MCF 10A (cell line): ENCODE results near the gene CWC27. TPM values are rescaled to one million over a fixed set of nuclear protein-coding genes. Genes with fewer than 3 reads are reported as not detected.

Source experiments
- BruUV-seq: library from RNA; stranded (reverse); fragments of 400-500 nt; replicated peaks from 2 replicates; lab custom pipeline; 2021; lab: Mats Ljungman, UMichigan
- CTCF ChIA-PET: fragments of 300-600 bp; sonication (Branson Sonifier 250); formaldehyde crosslinking; extraction: SDS; loops from one replicate; lab custom pipeline; 2021; ENCODE audit warnings: antibody characterized with exemption, inconsistent platforms; lab: Yijun Ruan, JAX
- POLR2A ChIA-PET: fragments of 300-600, 350-650 bp; sonication (Branson Sonifier 250); formaldehyde crosslinking; extraction: SDS; loops from one replicate; lab custom pipeline; 2020; ENCODE audit warnings: antibody characterized with exemption, inconsistent platforms; lab: Yijun Ruan, JAX
- DNase-seq: peaks from one replicate; pipeline ENCODE4 v3.0.0-alpha.2; 2018; ENCODE audit not compliant: unreplicated experiment
- H3K27ac Mint-ChIP-seq: one replicate; pipeline ENCODE4 v1.8.0; 2022; ENCODE audit warnings: mild to moderate bottlenecking, low read depth, mixed read lengths; ENCODE audit not compliant: unreplicated experiment
- H3K27me3 Mint-ChIP-seq: one replicate; pipeline ENCODE4 v1.8.0; 2022; ENCODE audit warnings: mixed read lengths; ENCODE audit not compliant: insufficient read depth, unreplicated experiment
- H3K36me3 Mint-ChIP-seq: one replicate; pipeline ENCODE4 v1.8.0; 2022; ENCODE audit warnings: mild to moderate bottlenecking, moderate library complexity, mixed read lengths; ENCODE audit not compliant: insufficient read depth, unreplicated experiment
- H3K4me1 Mint-ChIP-seq: one replicate; pipeline ENCODE4 v1.8.0; 2022; ENCODE audit warnings: mixed read lengths; ENCODE audit not compliant: insufficient read depth, unreplicated experiment
- H3K4me3 Mint-ChIP-seq: one replicate; pipeline ENCODE4 v1.8.0; 2022; ENCODE audit warnings: mild to moderate bottlenecking, moderate library complexity, mixed read lengths; ENCODE audit not compliant: unreplicated experiment
- H3K9me3 Mint-ChIP-seq: one replicate; pipeline ENCODE4 v1.8.0; 2022; ENCODE audit warnings: mixed read lengths; ENCODE audit not compliant: unreplicated experiment
- intact Hi-C: fragments of 100-400 bp; cut with micrococcal nuclease; formaldehyde crosslinking; loops from 2 replicates; pipeline ENCODE4 v1.14.1; 2022
- total RNA-seq: library from RNA; stranded (reverse); gene quantifications from 2 replicates; pipeline ENCODE4 v1.2.3, GENCODE V29; 2022
- TF ChIP-seq, protein P1 (sequence below): fragments of 200-600 bp; IDR thresholded peaks from one replicate; pipeline ENCODE4 v1.8.0; 2022; ENCODE audit warnings: antibody characterized with exemption, mild to moderate bottlenecking; ENCODE audit not compliant: unreplicated experiment

Gene CWC27
- total RNA-seq, 1 experiment from 2014 or later: 34.2 TPM

DNA sequence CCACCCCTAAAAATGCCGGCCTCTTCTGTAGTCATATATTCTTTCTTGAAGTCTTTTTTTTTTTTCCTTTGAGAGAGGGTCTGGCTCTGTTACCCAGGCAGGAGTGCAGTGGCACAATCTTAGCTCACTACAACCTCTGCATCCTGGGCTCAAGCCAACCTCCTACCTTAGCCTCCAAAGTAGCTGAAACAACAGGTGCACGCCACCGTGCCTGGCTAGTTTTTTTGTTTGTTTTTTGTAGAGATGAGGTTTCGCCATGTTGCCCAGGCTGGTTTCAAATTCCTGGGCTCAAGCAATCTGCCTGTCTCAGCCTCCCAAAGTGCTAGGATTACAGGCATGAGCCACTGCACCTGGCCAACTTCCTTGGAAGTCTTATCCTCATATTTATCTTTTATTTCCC, 19.3 kb upstream of the CWC27 start:
- Mint-ChIP-seq H3K27ac (no peak overlapping the region), H3K27me3 (no peaks in the 10 kb centered on the region), H3K9me3 (no peaks in the 10 kb centered on the region), H3K4me1 (peaks cover 6% of the 10 kb centered on the region), H3K36me3 (peaks cover 25% of the 10 kb centered on the region), H3K4me3 (no peak overlapping the region)
- TF ChIP-seq, protein P1, sequence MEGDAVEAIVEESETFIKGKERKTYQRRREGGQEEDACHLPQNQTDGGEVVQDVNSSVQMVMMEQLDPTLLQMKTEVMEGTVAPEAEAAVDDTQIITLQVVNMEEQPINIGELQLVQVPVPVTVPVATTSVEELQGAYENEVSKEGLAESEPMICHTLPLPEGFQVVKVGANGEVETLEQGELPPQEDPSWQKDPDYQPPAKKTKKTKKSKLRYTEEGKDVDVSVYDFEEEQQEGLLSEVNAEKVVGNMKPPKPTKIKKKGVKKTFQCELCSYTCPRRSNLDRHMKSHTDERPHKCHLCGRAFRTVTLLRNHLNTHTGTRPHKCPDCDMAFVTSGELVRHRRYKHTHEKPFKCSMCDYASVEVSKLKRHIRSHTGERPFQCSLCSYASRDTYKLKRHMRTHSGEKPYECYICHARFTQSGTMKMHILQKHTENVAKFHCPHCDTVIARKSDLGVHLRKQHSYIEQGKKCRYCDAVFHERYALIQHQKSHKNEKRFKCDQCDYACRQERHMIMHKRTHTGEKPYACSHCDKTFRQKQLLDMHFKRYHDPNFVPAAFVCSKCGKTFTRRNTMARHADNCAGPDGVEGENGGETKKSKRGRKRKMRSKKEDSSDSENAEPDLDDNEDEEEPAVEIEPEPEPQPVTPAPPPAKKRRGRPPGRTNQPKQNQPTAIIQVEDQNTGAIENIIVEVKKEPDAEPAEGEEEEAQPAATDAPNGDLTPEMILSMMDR: no peak
- ChIA-PET POLR2A (interaction anchor here (1.4 kb wide), 1 partner anchor 19 kb away, joined by 4 read pairs; the partner anchor contains the start of genes CWC27 and SREK1IP1), CTCF (interaction anchor here (0.6 kb wide), 3 partner anchors 10 to 527 kb away, joined by 3 to 5 read pairs (median 3); no protein-coding TSS in a partner anchor)
- BruUV-seq: no TSS peak
- DNase-seq: no peak
- intact Hi-C loops: no loop called here

DNA sequence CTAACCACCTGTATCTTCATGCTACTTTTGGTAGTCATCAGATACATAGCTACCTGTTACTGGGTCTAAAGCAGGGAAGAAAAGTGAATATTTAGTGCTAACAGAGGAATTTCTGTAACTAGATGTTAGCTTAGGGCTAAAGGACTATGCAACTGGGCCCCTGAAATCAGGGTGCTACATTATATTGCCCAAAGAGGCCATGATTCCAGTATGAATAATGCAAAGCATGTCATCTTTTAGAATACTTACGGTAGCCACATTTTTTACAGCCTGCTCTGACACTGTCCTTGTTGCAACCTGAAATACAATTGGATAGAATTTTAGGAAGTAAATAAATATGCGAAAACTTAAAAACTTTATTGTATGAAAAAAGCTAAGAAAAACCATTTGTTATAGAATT, 14.7 kb upstream of the CWC27 start:
- H3K36me3 Mint-ChIP-seq: peaks cover 25% of the 10 kb centered on the region
- CTCF ChIA-PET: interaction anchor here (0.6 to 0.9 kb wide), 2 partner anchors 14 to 720 kb away, joined by 3 to 5 read pairs; partner anchors contain the start of gene SREK1IP1
- DNase-seq: no peak
- no peaks in the 10 kb centered on the region for H3K9me3 Mint-ChIP-seq
- POLR2A ChIA-PET: interaction anchor here (3.1 kb wide), 1 partner anchor 15 kb away, joined by 14 read pairs; the partner anchor contains the start of genes CWC27 and SREK1IP1
- no peaks in the 10 kb centered on the region for H3K27me3 Mint-ChIP-seq
- TF ChIP-seq, protein P1: no peak
- no peak overlapping the region for H3K27ac Mint-ChIP-seq
- peaks cover 6% of the 10 kb centered on the region for H3K4me1 Mint-ChIP-seq
- no TSS peak for BruUV-seq
- no peak overlapping the region for H3K4me3 Mint-ChIP-seq
- intact Hi-C loops: no loop called here

DNA sequence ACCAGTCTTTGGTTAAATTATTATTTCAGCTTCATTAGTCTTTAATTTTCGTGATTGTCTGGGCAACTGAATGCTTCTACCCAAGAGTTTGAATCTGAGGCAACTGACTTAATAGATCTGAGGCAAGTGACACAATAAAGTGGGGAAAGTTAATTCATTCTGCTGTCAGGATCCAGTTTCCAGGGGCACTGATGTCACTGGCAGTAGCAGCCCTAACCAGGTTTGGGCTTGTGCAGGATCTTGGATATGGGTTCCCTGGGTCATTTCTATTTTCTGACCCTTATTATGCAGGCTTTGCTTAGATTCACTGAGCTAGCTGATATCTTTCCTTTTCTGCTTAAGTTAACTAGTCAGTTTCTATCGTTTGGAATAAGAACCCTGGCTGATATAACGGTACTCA, 9.8 kb upstream of the CWC27 start:
- H3K27ac Mint-ChIP-seq: no peak overlapping the region
- BruUV-seq: no TSS peak
- TF ChIP-seq, protein P1: no peak
- ChIA-PET POLR2A (interaction anchor here (0.6 to 3.5 kb wide), 2 partner anchors 9 to 348 kb away, joined by 3 to 16 read pairs; partner anchors contain the start of genes CWC27 and SREK1IP1), CTCF (interaction anchor here (0.6 to 2.3 kb wide), 2 partner anchors 9 kb away, joined by 3 to 9 read pairs; partner anchors contain the start of gene SREK1IP1)
- intact Hi-C loops: no loop called here
- no peaks in the 10 kb centered on the region for H3K27me3 Mint-ChIP-seq
- H3K36me3 Mint-ChIP-seq: peaks cover 24% of the 10 kb centered on the region
- peaks cover 6% of the 10 kb centered on the region for H3K4me1 Mint-ChIP-seq
- no peaks in the 10 kb centered on the region for H3K9me3 Mint-ChIP-seq
- no peak overlapping the region for H3K4me3 Mint-ChIP-seq
- no peak for DNase-seq

DNA sequence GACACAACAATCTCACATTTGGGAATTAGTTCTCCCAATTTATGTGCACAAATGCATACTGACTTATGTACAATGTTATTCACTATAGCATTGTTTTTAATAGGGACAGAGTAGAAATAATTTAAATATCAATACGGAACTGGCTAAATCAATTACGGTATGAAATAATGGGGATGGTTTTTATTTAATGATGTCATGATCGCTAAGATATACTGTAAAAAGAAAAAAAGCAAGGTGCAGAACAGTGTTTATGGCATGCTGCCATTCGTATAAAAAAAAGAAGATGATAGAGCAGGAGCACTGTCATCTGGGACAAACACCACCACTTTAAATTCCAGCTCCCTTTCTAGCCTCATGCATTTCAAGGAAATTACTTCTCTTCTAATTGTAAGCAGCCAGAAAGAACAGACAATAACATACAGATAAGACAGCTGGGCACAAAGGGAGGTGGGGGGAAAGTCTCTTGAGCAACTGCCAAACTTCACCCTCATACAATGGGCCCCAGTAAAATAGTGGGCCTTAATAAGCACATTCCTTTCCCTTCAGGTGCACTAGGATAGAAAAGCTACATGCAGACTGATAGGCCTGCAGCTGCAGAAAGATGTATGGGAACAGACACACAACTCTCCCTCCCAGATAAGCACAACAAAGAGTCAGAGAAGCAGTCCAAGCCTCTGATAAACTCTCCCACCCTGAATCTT, 8.6 kb upstream of the CWC27 start:
- BruUV-seq: no TSS peak
- no peak for DNase-seq
- POLR2A ChIA-PET: interaction anchor here (0.6 kb wide), 2 partner anchors 864 to 963 kb away, joined by 3 to 4 read pairs; partner anchors contain the start of gene TRIM23

More for the DNA sequence above, 8.6 kb upstream of the CWC27 start:
- H3K27ac Mint-ChIP-seq: no peak overlapping the region
- H3K36me3 Mint-ChIP-seq: peaks cover 30% of the 10 kb centered on the region
- CTCF ChIA-PET: no interaction called here
- H3K9me3 Mint-ChIP-seq: no peaks in the 10 kb centered on the region
- H3K4me1 Mint-ChIP-seq: peaks cover 14% of the 10 kb centered on the region
- intact Hi-C loops: no loop called here
- H3K27me3 Mint-ChIP-seq: no peaks in the 10 kb centered on the region
- TF ChIP-seq, protein P1: no peak
- H3K4me3 Mint-ChIP-seq: no peak overlapping the region
